ENCODE measurements around the gene BNIP3.

DNA sequence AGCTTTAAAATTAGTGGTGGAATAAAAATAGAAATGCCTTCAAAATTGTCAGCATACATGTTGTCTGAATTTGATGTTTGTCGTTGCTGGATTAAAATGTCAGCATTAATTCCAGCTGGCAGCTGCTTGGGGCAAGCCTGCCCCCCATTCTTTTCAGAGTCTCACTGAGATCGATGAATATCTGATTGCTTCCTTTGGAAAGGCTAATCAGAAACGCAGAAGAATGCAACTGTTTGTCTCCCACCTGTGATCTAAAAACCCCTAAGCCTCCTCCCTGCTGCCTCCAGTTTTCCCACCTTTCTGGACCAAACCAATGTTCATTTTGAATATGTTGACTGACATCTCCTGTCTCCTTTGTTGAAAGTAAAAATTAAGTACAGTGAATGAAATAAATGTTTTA, 27.9 kb upstream of the BNIP3 start:
- TF ChIP-seq, protein P1, sequence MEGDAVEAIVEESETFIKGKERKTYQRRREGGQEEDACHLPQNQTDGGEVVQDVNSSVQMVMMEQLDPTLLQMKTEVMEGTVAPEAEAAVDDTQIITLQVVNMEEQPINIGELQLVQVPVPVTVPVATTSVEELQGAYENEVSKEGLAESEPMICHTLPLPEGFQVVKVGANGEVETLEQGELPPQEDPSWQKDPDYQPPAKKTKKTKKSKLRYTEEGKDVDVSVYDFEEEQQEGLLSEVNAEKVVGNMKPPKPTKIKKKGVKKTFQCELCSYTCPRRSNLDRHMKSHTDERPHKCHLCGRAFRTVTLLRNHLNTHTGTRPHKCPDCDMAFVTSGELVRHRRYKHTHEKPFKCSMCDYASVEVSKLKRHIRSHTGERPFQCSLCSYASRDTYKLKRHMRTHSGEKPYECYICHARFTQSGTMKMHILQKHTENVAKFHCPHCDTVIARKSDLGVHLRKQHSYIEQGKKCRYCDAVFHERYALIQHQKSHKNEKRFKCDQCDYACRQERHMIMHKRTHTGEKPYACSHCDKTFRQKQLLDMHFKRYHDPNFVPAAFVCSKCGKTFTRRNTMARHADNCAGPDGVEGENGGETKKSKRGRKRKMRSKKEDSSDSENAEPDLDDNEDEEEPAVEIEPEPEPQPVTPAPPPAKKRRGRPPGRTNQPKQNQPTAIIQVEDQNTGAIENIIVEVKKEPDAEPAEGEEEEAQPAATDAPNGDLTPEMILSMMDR (IDR thresholded peaks at IDR 0.05; ENCODE audit: low read depth, low read length, missing input control): no peak
- TF ChIP-seq RAD21 (IDR thresholded peaks at IDR 0.05) (no peak), NR2F2 (IDR thresholded peaks at IDR 0.05) (no peak), TAF1 (conservative IDR thresholded peaks at IDR 0.05) (no peak), GABPA (IDR thresholded peaks at IDR 0.05 in 1 of 2, conservative IDR thresholded peaks at IDR 0.05 in 1 of 2) (no peak), HNF4A (conservative IDR thresholded peaks at IDR 0.05) (no peak), SP1 (IDR thresholded peaks at IDR 0.05) (no peak)
- TF ChIP-seq, protein P2, sequence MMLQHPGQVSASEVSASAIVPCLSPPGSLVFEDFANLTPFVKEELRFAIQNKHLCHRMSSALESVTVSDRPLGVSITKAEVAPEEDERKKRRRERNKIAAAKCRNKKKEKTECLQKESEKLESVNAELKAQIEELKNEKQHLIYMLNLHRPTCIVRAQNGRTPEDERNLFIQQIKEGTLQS (IDR thresholded peaks at IDR 0.05): no peak
- TF ChIP-seq, protein P3, sequence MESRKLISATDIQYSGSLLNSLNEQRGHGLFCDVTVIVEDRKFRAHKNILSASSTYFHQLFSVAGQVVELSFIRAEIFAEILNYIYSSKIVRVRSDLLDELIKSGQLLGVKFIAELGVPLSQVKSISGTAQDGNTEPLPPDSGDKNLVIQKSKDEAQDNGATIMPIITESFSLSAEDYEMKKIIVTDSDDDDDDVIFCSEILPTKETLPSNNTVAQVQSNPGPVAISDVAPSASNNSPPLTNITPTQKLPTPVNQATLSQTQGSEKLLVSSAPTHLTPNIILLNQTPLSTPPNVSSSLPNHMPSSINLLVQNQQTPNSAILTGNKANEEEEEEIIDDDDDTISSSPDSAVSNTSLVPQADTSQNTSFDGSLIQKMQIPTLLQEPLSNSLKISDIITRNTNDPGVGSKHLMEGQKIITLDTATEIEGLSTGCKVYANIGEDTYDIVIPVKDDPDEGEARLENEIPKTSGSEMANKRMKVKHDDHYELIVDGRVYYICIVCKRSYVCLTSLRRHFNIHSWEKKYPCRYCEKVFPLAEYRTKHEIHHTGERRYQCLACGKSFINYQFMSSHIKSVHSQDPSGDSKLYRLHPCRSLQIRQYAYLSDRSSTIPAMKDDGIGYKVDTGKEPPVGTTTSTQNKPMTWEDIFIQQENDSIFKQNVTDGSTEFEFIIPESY (IDR thresholded peaks at IDR 0.05): no peak
- TF ChIP-seq, protein P4, sequence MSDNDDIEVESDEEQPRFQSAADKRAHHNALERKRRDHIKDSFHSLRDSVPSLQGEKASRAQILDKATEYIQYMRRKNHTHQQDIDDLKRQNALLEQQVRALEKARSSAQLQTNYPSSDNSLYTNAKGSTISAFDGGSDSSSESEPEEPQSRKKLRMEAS (IDR thresholded peaks at IDR 0.05): no peak

Measured in liver (tissue), 3 donors.